Measurements from ENCODE around the gene ARHGAP8. TPM values are rescaled to one million over a fixed set of nuclear protein-coding genes. Genes with fewer than 3 reads are reported as not detected.
"Not testable (repeated sequence)": the region's sequence is repeated elsewhere in the genome, so short reads cannot be mapped to it uniquely, and the experiment has no call there.

The ARHGAP8 gene
- total and polyA plus RNA-seq, 10 donors = 2.7 to 71.6 (median 19.7) TPM

DNA sequence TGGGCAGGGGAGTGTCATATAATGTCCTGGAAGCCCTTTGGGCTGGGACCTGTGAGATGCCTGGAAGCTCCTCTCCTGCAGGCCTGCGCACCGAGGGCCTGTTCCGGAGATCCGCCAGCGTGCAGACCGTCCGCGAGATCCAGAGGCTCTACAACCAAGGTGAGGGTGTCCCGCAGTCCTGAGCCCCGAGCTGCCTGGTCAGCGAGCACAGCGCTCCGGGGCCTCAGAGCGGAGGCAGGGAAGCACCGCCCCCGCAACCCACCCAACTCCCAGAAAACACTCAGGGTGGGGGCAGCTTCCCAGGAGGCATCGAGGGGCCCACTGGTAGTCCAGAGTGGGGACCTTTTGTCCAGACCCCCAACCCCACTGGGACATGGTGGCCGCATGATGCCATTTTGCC lies 95.5 kb downstream of the ARHGAP8 start:
- no peak for TF ChIP-seq POLR2A (IDR thresholded peaks at IDR 0.05)
- TF ChIP-seq POLR2AphosphoS5 (IDR thresholded peaks at IDR 0.05) = no peak
- TF ChIP-seq, protein P1, sequence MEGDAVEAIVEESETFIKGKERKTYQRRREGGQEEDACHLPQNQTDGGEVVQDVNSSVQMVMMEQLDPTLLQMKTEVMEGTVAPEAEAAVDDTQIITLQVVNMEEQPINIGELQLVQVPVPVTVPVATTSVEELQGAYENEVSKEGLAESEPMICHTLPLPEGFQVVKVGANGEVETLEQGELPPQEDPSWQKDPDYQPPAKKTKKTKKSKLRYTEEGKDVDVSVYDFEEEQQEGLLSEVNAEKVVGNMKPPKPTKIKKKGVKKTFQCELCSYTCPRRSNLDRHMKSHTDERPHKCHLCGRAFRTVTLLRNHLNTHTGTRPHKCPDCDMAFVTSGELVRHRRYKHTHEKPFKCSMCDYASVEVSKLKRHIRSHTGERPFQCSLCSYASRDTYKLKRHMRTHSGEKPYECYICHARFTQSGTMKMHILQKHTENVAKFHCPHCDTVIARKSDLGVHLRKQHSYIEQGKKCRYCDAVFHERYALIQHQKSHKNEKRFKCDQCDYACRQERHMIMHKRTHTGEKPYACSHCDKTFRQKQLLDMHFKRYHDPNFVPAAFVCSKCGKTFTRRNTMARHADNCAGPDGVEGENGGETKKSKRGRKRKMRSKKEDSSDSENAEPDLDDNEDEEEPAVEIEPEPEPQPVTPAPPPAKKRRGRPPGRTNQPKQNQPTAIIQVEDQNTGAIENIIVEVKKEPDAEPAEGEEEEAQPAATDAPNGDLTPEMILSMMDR (IDR thresholded peaks at IDR 0.05 in 8 of 11, conservative IDR thresholded peaks at IDR 0.05 in 3 of 11) = no peak

DNA sequence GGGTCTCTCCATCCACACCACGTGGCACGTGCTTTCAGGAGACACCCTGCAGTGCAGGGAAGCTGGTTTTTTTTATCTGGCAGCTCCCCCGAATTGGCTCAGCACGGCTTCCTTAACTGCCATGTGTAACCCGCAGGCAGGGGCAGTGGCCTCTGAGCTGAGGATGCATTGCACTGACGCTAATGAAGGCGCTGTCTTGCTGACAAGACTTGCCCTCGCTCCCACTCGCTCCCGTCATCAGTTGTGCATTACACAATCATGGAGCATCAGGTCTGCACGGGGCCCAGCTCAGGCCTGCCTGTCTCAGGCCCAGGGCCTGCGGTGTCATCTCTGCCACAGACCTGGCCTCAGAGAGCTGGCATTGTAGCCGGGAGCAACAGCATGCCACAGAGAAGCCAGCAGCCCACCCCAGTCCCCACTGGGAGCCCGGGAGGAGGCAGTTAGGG lies 95.9 kb downstream of the ARHGAP8 start:
- intact Hi-C loops (cut with DNase I; ENCODE audit: low total_unique reads) = no loop called here
- TF ChIP-seq POLR2A (IDR thresholded peaks at IDR 0.05) = no peak
- no peak for TF ChIP-seq POLR2AphosphoS5 (IDR thresholded peaks at IDR 0.05)
- TF ChIP-seq, protein P1 (IDR thresholded peaks at IDR 0.05 in 8 of 11, conservative IDR thresholded peaks at IDR 0.05 in 3 of 11) = no peak
- peaks cover 0 to 47% (median 0%) of the 10 kb centered on the region in 6 donors for H3K36me3 ChIP-seq
- no peak for DNase-seq
- peaks cover 0 to 18% (median 15%) of the 10 kb centered on the region in 8 donors for H3K9me3 ChIP-seq
- H3K4me3 ChIP-seq = no peak overlapping the region
- H3K27me3 ChIP-seq (replicated peaks in 1 of 7) = peaks cover 0 to 4% (median 0%) of the 10 kb centered on the region in 7 donors
- WGBS, 5 donors = 84 to 91% (median 87%) methylated on average over 14 of the region's 14 CpGs
- no peaks in the 10 kb centered on the region for H3K4me1 ChIP-seq
- H3K27ac ChIP-seq = no peak overlapping the region

More for the DNA sequence above, 95.5 kb downstream of the ARHGAP8 start:
- Histone ChIP-seq H3K36me3 (peaks cover 0 to 47% (median 0%) of the 10 kb centered on the region in 6 donors), H3K4me3 (no peak overlapping the region), H3K9me3 (peaks cover 0 to 18% (median 15%) of the 10 kb centered on the region in 8 donors), H3K4me1 (no peaks in the 10 kb centered on the region), H3K27me3 (replicated peaks in 1 of 7) (peaks cover 0 to 4% (median 0%) of the 10 kb centered on the region in 7 donors), H3K27ac (no peak overlapping the region)
- DNase-seq = no peak
- WGBS, 5 donors = 91 to 98% (median 94%) methylated on average over 3 to 18 of the region's 18 CpGs
- intact Hi-C loops (cut with DNase I; ENCODE audit: low total_unique reads) = no loop called here

DNA sequence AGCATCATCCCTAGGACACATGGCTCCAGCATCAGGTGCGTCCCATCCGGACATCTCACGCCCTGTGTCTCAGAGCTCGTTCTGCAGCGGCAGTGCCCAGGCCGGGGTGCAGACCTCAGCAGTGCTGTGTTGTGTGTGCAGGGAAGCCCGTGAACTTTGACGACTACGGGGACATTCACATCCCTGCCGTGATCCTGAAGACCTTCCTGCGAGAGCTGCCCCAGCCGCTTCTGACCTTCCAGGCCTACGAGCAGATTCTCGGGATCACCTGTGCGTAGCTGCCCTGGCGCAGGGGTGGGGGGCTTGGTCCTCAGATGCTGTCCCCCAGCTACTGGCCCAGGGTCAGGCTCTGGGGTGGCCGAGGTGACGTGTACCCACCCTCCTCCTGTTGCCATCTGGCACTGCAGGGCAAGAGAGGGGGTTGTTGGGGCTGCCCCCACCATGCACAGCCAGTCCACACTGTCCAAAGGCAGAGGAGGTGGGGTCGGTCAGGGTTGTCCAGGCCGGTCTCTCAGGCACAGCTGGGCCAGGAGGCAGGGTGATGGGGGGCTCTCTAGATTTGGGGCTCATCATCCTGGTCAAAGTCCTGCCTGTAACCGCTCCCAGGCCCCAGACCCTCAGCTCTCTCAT lies 96.5 kb downstream of the ARHGAP8 start:
- TF ChIP-seq POLR2AphosphoS5 (IDR thresholded peaks at IDR 0.05) = peak in 1 of 3 donors; percentile 7
- TF ChIP-seq POLR2A (IDR thresholded peaks at IDR 0.05) = no peak
- H3K27me3 ChIP-seq (replicated peaks in 1 of 7) = peaks cover 0 to 4% (median 0%) of the 10 kb centered on the region in 7 donors
- DNase-seq = no peak
- no peak overlapping the region for H3K4me3 ChIP-seq
- H3K4me1 ChIP-seq = no peaks in the 10 kb centered on the region
- H3K36me3 ChIP-seq = peaks cover 0 to 47% (median 0%) of the 10 kb centered on the region in 6 donors
- intact Hi-C loops (cut with DNase I; ENCODE audit: low total_unique reads) = no loop called here
- 83 to 96% (median 92%) methylated on average over 15 to 21 of the region's 21 CpGs for WGBS, 5 donors
- H3K27ac ChIP-seq = no peak overlapping the region
- peaks cover 0 to 16% (median 13%) of the 10 kb centered on the region in 8 donors for H3K9me3 ChIP-seq

DNA sequence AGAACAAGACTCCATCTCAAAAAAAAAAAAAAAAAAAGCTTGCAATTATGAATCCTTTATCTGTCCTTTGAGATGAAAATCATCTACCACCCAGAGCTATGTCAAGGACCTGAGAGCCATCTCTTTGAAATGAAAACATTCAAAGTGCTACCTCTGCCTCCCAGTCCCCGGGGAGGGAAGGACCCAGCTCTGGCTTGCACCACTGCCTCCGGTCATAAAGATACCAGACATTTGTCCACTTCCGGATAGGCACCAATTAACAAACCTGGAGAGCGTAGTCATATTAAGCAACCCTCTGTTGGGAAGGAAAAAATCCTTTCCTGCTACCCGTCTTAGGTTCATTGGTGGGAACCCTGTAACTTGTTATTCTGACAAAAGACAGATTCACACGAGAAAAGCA lies 98.6 kb downstream of the ARHGAP8 start:
- no peak overlapping the region for H3K27ac ChIP-seq
- WGBS, 5 donors = 73 to 89% (median 77%) methylated on average over 6 of the region's 6 CpGs

DNA sequence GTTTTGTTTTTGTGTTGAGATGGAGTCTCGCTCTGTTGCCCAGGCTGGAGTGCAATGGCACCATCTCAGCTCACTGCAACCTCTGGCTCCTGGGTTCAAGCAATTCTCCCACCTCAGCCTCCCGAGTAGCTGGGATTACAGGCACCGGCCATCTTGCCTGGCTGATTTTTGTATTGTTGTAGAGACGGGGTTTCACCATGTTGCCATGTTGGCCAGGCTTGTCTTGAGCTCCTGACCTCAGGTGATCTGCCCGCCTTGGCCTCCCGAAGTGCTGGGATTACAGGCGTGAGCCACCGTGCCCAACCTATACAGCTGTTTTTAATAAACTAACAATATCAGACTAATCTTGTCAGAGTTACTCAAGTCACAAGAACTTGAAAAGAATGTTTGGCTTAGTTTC lies 102.3 kb downstream of the ARHGAP8 start:
- H3K4me3 ChIP-seq; H3K9me3 ChIP-seq; H3K27ac ChIP-seq; H3K4me1 ChIP-seq; H3K27me3 ChIP-seq (replicated peaks in 1 of 7); intact Hi-C loops (cut with DNase I; ENCODE audit: low total_unique reads): not testable (repeated sequence)
- 87 to 98% (median 93%) methylated on average over 8 of the region's 8 CpGs for WGBS, 5 donors
- DNase-seq = peak; percentile 36
- peaks cover 0 to 21% (median 0%) of the 10 kb centered on the region in 6 donors for H3K36me3 ChIP-seq

More for the DNA sequence above, 98.6 kb downstream of the ARHGAP8 start:
- TF ChIP-seq, protein P1 (IDR thresholded peaks at IDR 0.05 in 8 of 11, conservative IDR thresholded peaks at IDR 0.05 in 3 of 11) = no peak
- TF ChIP-seq POLR2A (IDR thresholded peaks at IDR 0.05) (no peak), POLR2AphosphoS5 (IDR thresholded peaks at IDR 0.05) (no peak)
- intact Hi-C loops (cut with DNase I; ENCODE audit: low total_unique reads) = no loop called here
- peak; percentile 8 for DNase-seq
- H3K9me3 ChIP-seq = no peaks in the 10 kb centered on the region
- H3K27me3 ChIP-seq (replicated peaks in 1 of 7) = peaks cover 0 to 1% (median 0%) of the 10 kb centered on the region in 7 donors
- H3K4me3 ChIP-seq = no peak overlapping the region
- H3K4me1 ChIP-seq = no peaks in the 10 kb centered on the region
- H3K36me3 ChIP-seq = peaks cover 0 to 38% (median 0%) of the 10 kb centered on the region in 6 donors
